ENCODE data around the gene RSPH3. TPM values are rescaled to one million over a fixed set of nuclear protein-coding genes. Genes with fewer than 3 reads are reported as not detected.

Gene RSPH3
- polyA plus RNA-seq, 1 of the 3 experiments (the other 2 are of a cell fraction) = 2.1 TPM

GRCh38 chr6:158988477-158988876 lies 11.5 kb downstream of the RSPH3 start:
- Histone ChIP-seq H3F3A (replicated peaks; ENCODE audit: insufficient read depth) (no peaks in the 10 kb centered on the region), H3K4me1 (ENCODE audit: control insufficient read depth in 1 of 2, insufficient read depth in 2 of 2, low read depth in 1 of 2, low read length in 1 of 2) (no peaks in the 10 kb centered on the region; a peak in 1 of 4 replicates), H3K79me2 (ENCODE audit: insufficient read depth) (no peaks in the 10 kb centered on the region), H3K27me3 (ENCODE audit: insufficient read depth) (no peaks in the 10 kb centered on the region), H3K9ac (no peak overlapping the region), H2AFZ (ENCODE audit: low read depth) (no peak overlapping the region), H3K9me2 (no peaks in the 10 kb centered on the region), H4K20me1 (ENCODE audit: insufficient read depth) (no peaks in the 10 kb centered on the region), H3K36me3 (replicated peaks in 1 of 2; ENCODE audit: control insufficient read depth in 1 of 2, insufficient read depth in 2 of 2, low read length in 1 of 2) (peaks cover 5 to 11% of the 10 kb centered on the region in 2 experiments), H3K9me3 (no peaks in the 10 kb centered on the region), H3K4me2 (no peak overlapping the region), H3K27ac (ENCODE audit: low read depth in 2 of 2, low read length in 1 of 2) (no peak overlapping the region), H3K4me3 (ENCODE audit: low read depth in 2 of 2, low read length in 1 of 2) (no peak overlapping the region)
- no peak for DNase-seq
- POLR2A ChIA-PET = no interaction called here
- 100% methylated on average over 1 of the region's 1 CpG for WGBS (ENCODE audit: low lambda C conversion rate)
- no peak for TF ChIP-seq IRF3 (IDR thresholded peaks at IDR 0.05; ENCODE audit: low read depth, low read length)
- TF ChIP-seq TAF1 (IDR thresholded peaks at IDR 0.05; ENCODE audit: borderline replicate concordance, low read depth, low read length) = no peak
- TF ChIP-seq FOSL2 (IDR thresholded peaks at IDR 0.05; ENCODE audit: borderline replicate concordance, low read depth) = no peak
- TF ChIP-seq REST (IDR thresholded peaks at IDR 0.05; ENCODE audit: low read depth, low read length) = no peak
- TF ChIP-seq MXI1 (IDR thresholded peaks at IDR 0.05; ENCODE audit: low read depth, low read length) = no peak
- TF ChIP-seq, protein P1, sequence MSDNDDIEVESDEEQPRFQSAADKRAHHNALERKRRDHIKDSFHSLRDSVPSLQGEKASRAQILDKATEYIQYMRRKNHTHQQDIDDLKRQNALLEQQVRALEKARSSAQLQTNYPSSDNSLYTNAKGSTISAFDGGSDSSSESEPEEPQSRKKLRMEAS (IDR thresholded peaks at IDR 0.05; ENCODE audit: low read depth) = no peak
- CTCF ChIA-PET = interaction anchor here (0.6 to 1.9 kb wide), 3 partner anchors 143 to 298 kb away, joined by 3 to 7 read pairs (median 3); no protein-coding TSS in a partner anchor

GRCh38 chr6:158987657-158988056 lies 12.3 kb downstream of the RSPH3 start:
- 100% methylated on average over 1 of the region's 1 CpG for WGBS (ENCODE audit: low lambda C conversion rate)
- no peak overlapping the region for H2AFZ ChIP-seq (ENCODE audit: low read depth)
- no peak overlapping the region for H3K4me3 ChIP-seq (ENCODE audit: low read depth in 2 of 2, low read length in 1 of 2)
- H4K20me1 ChIP-seq (ENCODE audit: insufficient read depth) = no peaks in the 10 kb centered on the region
- no peaks in the 10 kb centered on the region for H3K9me3 ChIP-seq
- H3K36me3 ChIP-seq (replicated peaks in 1 of 2; ENCODE audit: control insufficient read depth in 1 of 2, insufficient read depth in 2 of 2, low read length in 1 of 2) = peaks cover 4 to 9% of the 10 kb centered on the region in 2 experiments
- ChIA-PET POLR2A (no interaction called here), CTCF (interaction anchor here (1.9 kb wide), 1 partner anchor 297 kb away, joined by 7 read pairs; no protein-coding TSS in a partner anchor)
- no peaks in the 10 kb centered on the region for H3F3A ChIP-seq (replicated peaks; ENCODE audit: insufficient read depth)
- H3K27me3 ChIP-seq (ENCODE audit: insufficient read depth) = no peaks in the 10 kb centered on the region
- no peaks in the 10 kb centered on the region for H3K9me2 ChIP-seq
- no peaks in the 10 kb centered on the region for H3K79me2 ChIP-seq (ENCODE audit: insufficient read depth)
- DNase-seq = no peak
- no peaks in the 10 kb centered on the region; a peak in 1 of 4 replicates for H3K4me1 ChIP-seq (ENCODE audit: control insufficient read depth in 1 of 2, insufficient read depth in 2 of 2, low read depth in 1 of 2, low read length in 1 of 2)
- H3K4me2 ChIP-seq = no peak overlapping the region
- H3K27ac ChIP-seq (ENCODE audit: low read depth in 2 of 2, low read length in 1 of 2) = no peak overlapping the region
- H3K9ac ChIP-seq = no peak overlapping the region
- TF ChIP-seq, protein P2, sequence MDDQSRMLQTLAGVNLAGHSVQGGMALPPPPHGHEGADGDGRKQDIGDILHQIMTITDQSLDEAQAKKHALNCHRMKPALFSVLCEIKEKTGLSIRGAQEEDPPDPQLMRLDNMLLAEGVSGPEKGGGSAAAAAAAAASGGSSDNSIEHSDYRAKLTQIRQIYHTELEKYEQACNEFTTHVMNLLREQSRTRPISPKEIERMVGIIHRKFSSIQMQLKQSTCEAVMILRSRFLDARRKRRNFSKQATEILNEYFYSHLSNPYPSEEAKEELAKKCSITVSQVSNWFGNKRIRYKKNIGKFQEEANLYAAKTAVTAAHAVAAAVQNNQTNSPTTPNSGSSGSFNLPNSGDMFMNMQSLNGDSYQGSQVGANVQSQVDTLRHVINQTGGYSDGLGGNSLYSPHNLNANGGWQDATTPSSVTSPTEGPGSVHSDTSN (IDR thresholded peaks at IDR 0.05) = no peak
- TF ChIP-seq, protein P3, sequence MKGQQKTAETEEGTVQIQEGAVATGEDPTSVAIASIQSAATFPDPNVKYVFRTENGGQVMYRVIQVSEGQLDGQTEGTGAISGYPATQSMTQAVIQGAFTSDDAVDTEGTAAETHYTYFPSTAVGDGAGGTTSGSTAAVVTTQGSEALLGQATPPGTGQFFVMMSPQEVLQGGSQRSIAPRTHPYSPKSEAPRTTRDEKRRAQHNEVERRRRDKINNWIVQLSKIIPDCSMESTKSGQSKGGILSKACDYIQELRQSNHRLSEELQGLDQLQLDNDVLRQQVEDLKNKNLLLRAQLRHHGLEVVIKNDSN (IDR thresholded peaks at IDR 0.05; ENCODE audit: borderline replicate concordance, low read depth) = no peak
- TF ChIP-seq EZH2phosphoT487 (IDR thresholded peaks at IDR 0.05; ENCODE audit: borderline replicate concordance, low read depth) (no peak), GABPA (IDR thresholded peaks at IDR 0.05; ENCODE audit: low read depth) (no peak), ELF1 (IDR thresholded peaks at IDR 0.05) (no peak), FOXJ3 (CRISPR knock-in tag; IDR thresholded peaks at IDR 0.05) (no peak), FOSL2 (IDR thresholded peaks at IDR 0.05; ENCODE audit: borderline replicate concordance, low read depth) (no peak), NRF1 (IDR thresholded peaks at IDR 0.05; ENCODE audit: low read depth, low read length) (no peak), POLR2AphosphoS5 (IDR thresholded peaks at IDR 0.05; ENCODE audit: low read depth, low read length) (no peak), RFX5 (IDR thresholded peaks at IDR 0.05; ENCODE audit: low read length) (no peak), CTCF (IDR thresholded peaks at IDR 0.05) (no peak), MXI1 (IDR thresholded peaks at IDR 0.05; ENCODE audit: low read depth, low read length) (no peak)
- TF ChIP-seq, protein P4, sequence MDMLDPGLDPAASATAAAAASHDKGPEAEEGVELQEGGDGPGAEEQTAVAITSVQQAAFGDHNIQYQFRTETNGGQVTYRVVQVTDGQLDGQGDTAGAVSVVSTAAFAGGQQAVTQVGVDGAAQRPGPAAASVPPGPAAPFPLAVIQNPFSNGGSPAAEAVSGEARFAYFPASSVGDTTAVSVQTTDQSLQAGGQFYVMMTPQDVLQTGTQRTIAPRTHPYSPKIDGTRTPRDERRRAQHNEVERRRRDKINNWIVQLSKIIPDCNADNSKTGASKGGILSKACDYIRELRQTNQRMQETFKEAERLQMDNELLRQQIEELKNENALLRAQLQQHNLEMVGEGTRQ (IDR thresholded peaks at IDR 0.05; ENCODE audit: borderline replicate concordance, low read depth, low read length) = no peak

All from SK-N-SH (cell line).